AG10803 (cell line): ENCODE results near the gene SHD.
A peak's percentile ranks its signal among the peaks of the same experiment; 100 is the strongest.

ENCODE experiments used
- DNase-seq: peaks from one replicate; pipeline ENCODE4 v3.0.0; 2010; ENCODE audit warnings: low read depth
- H3K4me3 ChIP-seq: 2 replicates; pipeline ENCODE4 v1.5.1; 2011; ENCODE audit warnings: mild to moderate bottlenecking, low read length, control low read depth
- CTCF ChIP-seq: conservative IDR thresholded peaks from 2 replicates; pipeline ENCODE4 v1.5.1; 2011; ENCODE audit warnings: mild to moderate bottlenecking, low read length, control low read depth, inconsistent platforms

SHD gene

GRCh38 chr19:4260613-4261191 is 18.4 kb upstream of the SHD start:
- no peak for DNase-seq
- TF ChIP-seq CTCF, result no peak
- H3K4me3 ChIP-seq, result no peak overlapping the region

- no peak overlapping the region for H3K4me3 ChIP-seq
- no peak for TF ChIP-seq CTCF
- no peak for DNase-seq
Measured at GRCh38 chr19:4264812-4265211, 14.3 kb upstream of the SHD start.

- TF ChIP-seq CTCF, result no peak
- no peak overlapping the region for H3K4me3 ChIP-seq
- no peak for DNase-seq
Measured at GRCh38 chr19:4266253-4267000, 12.6 kb upstream of the SHD start.

GRCh38 chr19:4267101-4267900 is 11.8 kb upstream of the SHD start:
- TF ChIP-seq CTCF, result peak; percentile 70
- DNase-seq, result peak; percentile 21
- no peak overlapping the region for H3K4me3 ChIP-seq

GRCh38 chr19:4267901-4268815 is 10.9 kb upstream of the SHD start:
- no peak for DNase-seq
- TF ChIP-seq CTCF, result no peak
- no peak overlapping the region for H3K4me3 ChIP-seq

- no peak for DNase-seq
- TF ChIP-seq CTCF, result no peak
- H3K4me3 ChIP-seq, result no peak overlapping the region
Measured at GRCh38 chr19:4268816-4269430, 10.1 kb upstream of the SHD start.
